ENCODE measurements around the gene CDH22. TPM values are rescaled to one million over a fixed set of nuclear protein-coding genes. Genes with fewer than 3 reads are reported as not detected.

CDH22 gene
- total and polyA plus RNA-seq, 2 donors (not counting 1 experiment from before 2014, with no cell fraction given): not detected

DNA sequence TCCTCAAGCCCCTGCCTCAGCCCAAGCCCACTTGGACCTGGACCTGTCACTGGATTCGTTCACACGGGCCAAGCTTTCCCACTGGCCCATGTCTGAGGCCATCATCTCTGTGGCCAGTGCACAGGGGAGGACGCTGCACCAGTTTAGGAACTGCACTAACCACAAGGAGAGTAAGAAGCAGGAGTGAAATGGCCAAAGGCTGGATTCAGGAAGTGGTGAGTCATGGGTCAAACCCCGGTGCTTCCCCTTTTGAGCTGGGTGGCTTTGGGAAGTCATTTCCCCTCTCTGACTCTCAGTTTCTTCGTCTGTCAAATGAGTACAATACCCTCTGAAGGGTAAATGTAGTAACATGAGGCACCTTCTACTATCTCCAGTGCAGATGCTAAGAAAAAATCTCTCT lies 102.3 kb downstream of the CDH22 start:
- Histone ChIP-seq H3K27me3 (replicated peaks in 1 of 4; ENCODE audit: control extremely low read depth in 1 of 4, control insufficient read depth in 3 of 4, insufficient read depth in 4 of 4, low read length in 3 of 4) (peaks cover 0 to 13% (median 6%) of the 10 kb centered on the region in 4 experiments), H4K20me1 (ENCODE audit: control insufficient read depth, insufficient read depth, low read length, poor library complexity, severe bottlenecking) (no peaks in the 10 kb centered on the region), H3K9me3 (ENCODE audit: control extremely low read depth in 1 of 3, control insufficient read depth in 2 of 3, insufficient read depth in 1 of 3, low read length in 2 of 3) (no peaks in the 10 kb centered on the region), H2AFZ (ENCODE audit: insufficient read depth, low read depth, low read length, poor library complexity, severe bottlenecking) (no peak overlapping the region), H3K4me1 (ENCODE audit: control insufficient read depth in 2 of 2, insufficient read depth in 2 of 2, low read length in 2 of 2) (no peaks in the 10 kb centered on the region), H3K4me2 (replicated peaks; ENCODE audit: low read depth, low read length, poor library complexity, severe bottlenecking) (no peak overlapping the region), H3K4me3 (ENCODE audit: control extremely low read depth in 1 of 5, extremely low read depth in 1 of 5, insufficient read depth in 1 of 5, low read depth in 2 of 5, low read length in 4 of 5) (no peak overlapping the region), H3K9ac (ENCODE audit: low read length) (no peak overlapping the region), H3K36me3 (replicated peaks in 1 of 2; ENCODE audit: control extremely low read depth in 1 of 2, control insufficient read depth in 1 of 2, extremely low read depth in 1 of 2, insufficient read depth in 2 of 2, low read length in 1 of 2) (no peaks in the 10 kb centered on the region), H3K27ac (ENCODE audit: low read length in 2 of 2) (no peak overlapping the region), H3K79me2 (ENCODE audit: control insufficient read depth, insufficient read depth, low read length) (no peaks in the 10 kb centered on the region)
- TF ChIP-seq, protein P1, sequence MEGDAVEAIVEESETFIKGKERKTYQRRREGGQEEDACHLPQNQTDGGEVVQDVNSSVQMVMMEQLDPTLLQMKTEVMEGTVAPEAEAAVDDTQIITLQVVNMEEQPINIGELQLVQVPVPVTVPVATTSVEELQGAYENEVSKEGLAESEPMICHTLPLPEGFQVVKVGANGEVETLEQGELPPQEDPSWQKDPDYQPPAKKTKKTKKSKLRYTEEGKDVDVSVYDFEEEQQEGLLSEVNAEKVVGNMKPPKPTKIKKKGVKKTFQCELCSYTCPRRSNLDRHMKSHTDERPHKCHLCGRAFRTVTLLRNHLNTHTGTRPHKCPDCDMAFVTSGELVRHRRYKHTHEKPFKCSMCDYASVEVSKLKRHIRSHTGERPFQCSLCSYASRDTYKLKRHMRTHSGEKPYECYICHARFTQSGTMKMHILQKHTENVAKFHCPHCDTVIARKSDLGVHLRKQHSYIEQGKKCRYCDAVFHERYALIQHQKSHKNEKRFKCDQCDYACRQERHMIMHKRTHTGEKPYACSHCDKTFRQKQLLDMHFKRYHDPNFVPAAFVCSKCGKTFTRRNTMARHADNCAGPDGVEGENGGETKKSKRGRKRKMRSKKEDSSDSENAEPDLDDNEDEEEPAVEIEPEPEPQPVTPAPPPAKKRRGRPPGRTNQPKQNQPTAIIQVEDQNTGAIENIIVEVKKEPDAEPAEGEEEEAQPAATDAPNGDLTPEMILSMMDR (IDR thresholded peaks at IDR 0.05): no peak
- no peak for TF ChIP-seq EZH2 (IDR thresholded peaks at IDR 0.05; ENCODE audit: borderline replicate concordance, insufficient read depth, low read depth, low read length, poor library complexity, severe bottlenecking)
- CTCF ChIA-PET: no interaction called here
- DNase-seq: no peak
- H3K27ac Mint-ChIP-seq: no peak overlapping the region
- peaks cover 45% of the 10 kb centered on the region for H3K27me3 Mint-ChIP-seq
- H3K4me3 Mint-ChIP-seq: no peak overlapping the region
- peaks cover 8% of the 10 kb centered on the region for H3K4me1 Mint-ChIP-seq
- 4% methylated on average over 3 of the region's 5 CpGs for WGBS (ENCODE audit: insufficient coverage)
- intact Hi-C loops (cut with micrococcal nuclease): no loop called here
- no peak for ATAC-seq (ENCODE audit: low read depth)
- H3K9me3 Mint-ChIP-seq (ENCODE audit: insufficient read depth): no peaks in the 10 kb centered on the region
- POLR2A ChIA-PET: no interaction called here

DNA sequence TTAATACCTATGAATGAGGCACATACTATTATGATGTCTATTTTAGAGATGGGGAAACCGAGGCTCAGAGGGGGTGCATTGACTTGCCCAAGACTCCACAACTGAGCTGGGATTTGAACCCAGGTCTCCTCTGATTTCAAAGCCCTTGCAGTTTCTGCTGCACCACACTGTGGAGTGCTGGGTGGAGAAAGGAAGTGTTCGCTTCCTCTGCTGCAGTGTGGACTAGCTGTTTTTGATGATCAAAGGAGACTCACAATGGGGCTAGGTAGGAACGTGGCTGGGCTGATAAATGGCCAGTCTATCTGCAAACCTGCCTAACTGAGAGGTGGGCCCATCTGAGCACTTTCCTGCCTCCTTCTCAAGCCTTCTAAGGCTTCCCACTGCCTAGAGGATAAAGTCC lies 102.9 kb downstream of the CDH22 start:
- Histone ChIP-seq H3K4me3 (ENCODE audit: control extremely low read depth in 1 of 5, extremely low read depth in 1 of 5, insufficient read depth in 1 of 5, low read depth in 2 of 5, low read length in 4 of 5) (no peak overlapping the region), H3K79me2 (ENCODE audit: control insufficient read depth, insufficient read depth, low read length) (no peaks in the 10 kb centered on the region), H4K20me1 (ENCODE audit: control insufficient read depth, insufficient read depth, low read length, poor library complexity, severe bottlenecking) (no peaks in the 10 kb centered on the region), H3K9me3 (ENCODE audit: control extremely low read depth in 1 of 3, control insufficient read depth in 2 of 3, insufficient read depth in 1 of 3, low read length in 2 of 3) (no peaks in the 10 kb centered on the region), H3K27ac (ENCODE audit: low read length in 2 of 2) (no peak overlapping the region), H3K27me3 (replicated peaks in 1 of 4; ENCODE audit: control extremely low read depth in 1 of 4, control insufficient read depth in 3 of 4, insufficient read depth in 4 of 4, low read length in 3 of 4) (peaks cover 0 to 13% (median 6%) of the 10 kb centered on the region in 4 experiments), H3K4me2 (replicated peaks; ENCODE audit: low read depth, low read length, poor library complexity, severe bottlenecking) (no peak overlapping the region), H3K4me1 (ENCODE audit: control insufficient read depth in 2 of 2, insufficient read depth in 2 of 2, low read length in 2 of 2) (no peaks in the 10 kb centered on the region), H2AFZ (ENCODE audit: insufficient read depth, low read depth, low read length, poor library complexity, severe bottlenecking) (no peak overlapping the region), H3K36me3 (replicated peaks in 1 of 2; ENCODE audit: control extremely low read depth in 1 of 2, control insufficient read depth in 1 of 2, extremely low read depth in 1 of 2, insufficient read depth in 2 of 2, low read length in 1 of 2) (no peaks in the 10 kb centered on the region), H3K9ac (ENCODE audit: low read length) (no peak overlapping the region)
- WGBS (ENCODE audit: insufficient coverage): 41% methylated on average over 3 of the region's 3 CpGs
- ATAC-seq (ENCODE audit: low read depth): no peak
- POLR2A ChIA-PET: no interaction called here
- Mint-ChIP-seq H3K27ac (no peak overlapping the region), H3K27me3 (peaks cover 44% of the 10 kb centered on the region), H3K9me3 (ENCODE audit: insufficient read depth) (no peaks in the 10 kb centered on the region), H3K4me1 (peaks cover 8% of the 10 kb centered on the region), H3K4me3 (no peak overlapping the region)
- intact Hi-C loops (cut with micrococcal nuclease): no loop called here
- TF ChIP-seq EZH2 (IDR thresholded peaks at IDR 0.05; ENCODE audit: borderline replicate concordance, insufficient read depth, low read depth, low read length, poor library complexity, severe bottlenecking): no peak
- TF ChIP-seq, protein P1 (IDR thresholded peaks at IDR 0.05): no peak
- no peak for DNase-seq
- CTCF ChIA-PET: no interaction called here
